Measurements from ENCODE around the gene BLM. TPM values are rescaled to one million over a fixed set of nuclear protein-coding genes. Genes with fewer than 3 reads are reported as not detected.

BLM gene
- total RNA-seq, 4 donors from 2014 or later = 0.72 to 2.4 (median 0.84) TPM

- H3K9me3 ChIP-seq = no peaks in the 10 kb centered on the region
- no peaks in the 10 kb centered on the region for H3K36me3 ChIP-seq
- no peak for TF ChIP-seq EP300 (IDR thresholded peaks at IDR 0.05)
- TF ChIP-seq CTCF (IDR thresholded peaks at IDR 0.05) = no peak
- TF ChIP-seq POLR2AphosphoS5 (IDR thresholded peaks at IDR 0.05) = peak in 2 of 3 donors; percentile 80 to 91
- no peak for TF ChIP-seq POLR2A (IDR thresholded peaks at IDR 0.05)
- DNase-seq (ENCODE audit: low spot score in 2 of 2) = peak; percentile 81
- H3K27ac ChIP-seq = peak overlapping the region; percentile 75
- H3K4me1 ChIP-seq = peaks cover 20% of the 10 kb centered on the region
- H3K27me3 ChIP-seq = no peaks in the 10 kb centered on the region
- WGBS = 65% methylated on average over 6 of the region's 6 CpGs
- no peak overlapping the region for H3K4me3 ChIP-seq
These were observed 45.0 kb downstream of the BLM start for GRCh38 chr15:90762109-90762508.

GRCh38 chr15:90763366-90764099, 46.4 kb downstream of the BLM start:
- no peaks in the 10 kb centered on the region for H3K27me3 ChIP-seq
- no peak overlapping the region for H3K27ac ChIP-seq
- no peaks in the 10 kb centered on the region for H3K36me3 ChIP-seq
- H3K4me3 ChIP-seq = no peak overlapping the region
- DNase-seq (ENCODE audit: low spot score in 2 of 2) = no peak
- no peak for TF ChIP-seq POLR2AphosphoS5 (IDR thresholded peaks at IDR 0.05)
- TF ChIP-seq EP300 (IDR thresholded peaks at IDR 0.05) = no peak
- no peak for TF ChIP-seq CTCF (IDR thresholded peaks at IDR 0.05)
- H3K9me3 ChIP-seq = no peaks in the 10 kb centered on the region
- WGBS = 72% methylated on average over 4 of the region's 4 CpGs
- H3K4me1 ChIP-seq = peaks cover 20% of the 10 kb centered on the region

GRCh38 chr15:90765531-90765930, 48.4 kb downstream of the BLM start:
- H3K36me3 ChIP-seq = no peaks in the 10 kb centered on the region
- H3K27ac ChIP-seq = no peak overlapping the region
- TF ChIP-seq EP300 (IDR thresholded peaks at IDR 0.05) (no peak), POLR2A (IDR thresholded peaks at IDR 0.05) (no peak), POLR2AphosphoS5 (IDR thresholded peaks at IDR 0.05) (no peak), CTCF (IDR thresholded peaks at IDR 0.05) (no peak)
- H3K27me3 ChIP-seq = no peaks in the 10 kb centered on the region
- H3K9me3 ChIP-seq = no peaks in the 10 kb centered on the region
- no peak overlapping the region for H3K4me3 ChIP-seq
- no peak for DNase-seq (ENCODE audit: low spot score in 2 of 2)
- 86% methylated on average over 2 of the region's 2 CpGs for WGBS
- peaks cover 17% of the 10 kb centered on the region for H3K4me1 ChIP-seq

- WGBS = 74% methylated on average over 3 of the region's 3 CpGs
- TF ChIP-seq POLR2A (IDR thresholded peaks at IDR 0.05) (no peak), CTCF (IDR thresholded peaks at IDR 0.05) (no peak), POLR2AphosphoS5 (IDR thresholded peaks at IDR 0.05) (no peak), EP300 (IDR thresholded peaks at IDR 0.05) (no peak)
- Histone ChIP-seq H3K9me3 (no peaks in the 10 kb centered on the region), H3K27ac (no peak overlapping the region), H3K4me1 (peaks cover 17% of the 10 kb centered on the region), H3K4me3 (no peak overlapping the region), H3K36me3 (no peaks in the 10 kb centered on the region), H3K27me3 (no peaks in the 10 kb centered on the region)
- no peak for DNase-seq (ENCODE audit: low spot score in 2 of 2)
These were observed 48.8 kb downstream of the BLM start for GRCh38 chr15:90765966-90766365.

- no peak for TF ChIP-seq POLR2A (IDR thresholded peaks at IDR 0.05)
- TF ChIP-seq POLR2AphosphoS5 (IDR thresholded peaks at IDR 0.05) = no peak
- no peak for TF ChIP-seq EP300 (IDR thresholded peaks at IDR 0.05)
- TF ChIP-seq CTCF (IDR thresholded peaks at IDR 0.05) = no peak
- Histone ChIP-seq H3K9me3 (no peaks in the 10 kb centered on the region), H3K27ac (no peak overlapping the region), H3K4me1 (no peaks in the 10 kb centered on the region), H3K4me3 (no peak overlapping the region), H3K27me3 (no peaks in the 10 kb centered on the region), H3K36me3 (no peaks in the 10 kb centered on the region)
- no peak for DNase-seq (ENCODE audit: low spot score in 2 of 2)
- 67% methylated on average over 10 of the region's 10 CpGs for WGBS
These were observed 52.2 kb downstream of the BLM start for GRCh38 chr15:90769375-90769774.

All from suprapubic skin (tissue), 4 donors.